ENCODE data around the gene PHIP. TPM values are rescaled to one million over a fixed set of nuclear protein-coding genes. Genes with fewer than 3 reads are reported as not detected.

The PHIP gene
- total and polyA plus RNA-seq, 2 of the 8 experiments (the other 6 are each of a cell fraction or from before 2014, with no cell fraction given), result 7.3 to 56.2 TPM

DNA sequence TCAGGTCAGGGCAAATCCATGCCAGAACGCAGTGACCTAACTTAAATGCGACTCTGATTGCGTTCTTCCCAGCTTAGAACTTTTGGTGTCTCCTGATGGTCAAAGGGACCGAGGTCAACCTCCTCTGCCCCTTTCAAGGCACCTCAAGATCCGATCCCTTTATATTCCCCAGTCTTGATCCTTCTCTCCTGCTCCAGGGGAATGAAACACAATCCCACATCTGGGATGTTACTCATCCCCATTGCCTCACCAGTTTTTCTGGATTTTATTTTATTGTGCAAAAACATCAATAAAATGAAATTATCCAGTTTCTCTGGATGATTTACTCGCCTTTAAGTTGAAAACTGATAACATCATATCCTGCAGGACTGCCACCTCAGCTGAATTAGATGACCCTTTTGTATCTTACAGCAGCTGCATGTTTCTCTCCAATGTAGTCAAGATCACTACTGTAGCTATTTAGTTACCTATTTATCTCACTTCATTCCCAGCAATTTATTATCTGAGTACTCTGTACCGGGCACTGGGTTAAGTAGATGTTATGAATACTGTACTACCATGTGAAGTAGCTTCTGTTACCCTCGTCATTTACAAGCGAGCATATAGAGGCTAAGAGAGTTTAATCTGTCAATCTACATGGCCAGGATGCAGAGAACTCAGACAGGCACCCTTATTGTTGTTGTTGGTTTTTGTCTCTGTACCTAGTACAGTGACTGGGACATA lies 166.7 kb downstream of the PHIP start (continued):
- TF ChIP-seq, protein P1, sequence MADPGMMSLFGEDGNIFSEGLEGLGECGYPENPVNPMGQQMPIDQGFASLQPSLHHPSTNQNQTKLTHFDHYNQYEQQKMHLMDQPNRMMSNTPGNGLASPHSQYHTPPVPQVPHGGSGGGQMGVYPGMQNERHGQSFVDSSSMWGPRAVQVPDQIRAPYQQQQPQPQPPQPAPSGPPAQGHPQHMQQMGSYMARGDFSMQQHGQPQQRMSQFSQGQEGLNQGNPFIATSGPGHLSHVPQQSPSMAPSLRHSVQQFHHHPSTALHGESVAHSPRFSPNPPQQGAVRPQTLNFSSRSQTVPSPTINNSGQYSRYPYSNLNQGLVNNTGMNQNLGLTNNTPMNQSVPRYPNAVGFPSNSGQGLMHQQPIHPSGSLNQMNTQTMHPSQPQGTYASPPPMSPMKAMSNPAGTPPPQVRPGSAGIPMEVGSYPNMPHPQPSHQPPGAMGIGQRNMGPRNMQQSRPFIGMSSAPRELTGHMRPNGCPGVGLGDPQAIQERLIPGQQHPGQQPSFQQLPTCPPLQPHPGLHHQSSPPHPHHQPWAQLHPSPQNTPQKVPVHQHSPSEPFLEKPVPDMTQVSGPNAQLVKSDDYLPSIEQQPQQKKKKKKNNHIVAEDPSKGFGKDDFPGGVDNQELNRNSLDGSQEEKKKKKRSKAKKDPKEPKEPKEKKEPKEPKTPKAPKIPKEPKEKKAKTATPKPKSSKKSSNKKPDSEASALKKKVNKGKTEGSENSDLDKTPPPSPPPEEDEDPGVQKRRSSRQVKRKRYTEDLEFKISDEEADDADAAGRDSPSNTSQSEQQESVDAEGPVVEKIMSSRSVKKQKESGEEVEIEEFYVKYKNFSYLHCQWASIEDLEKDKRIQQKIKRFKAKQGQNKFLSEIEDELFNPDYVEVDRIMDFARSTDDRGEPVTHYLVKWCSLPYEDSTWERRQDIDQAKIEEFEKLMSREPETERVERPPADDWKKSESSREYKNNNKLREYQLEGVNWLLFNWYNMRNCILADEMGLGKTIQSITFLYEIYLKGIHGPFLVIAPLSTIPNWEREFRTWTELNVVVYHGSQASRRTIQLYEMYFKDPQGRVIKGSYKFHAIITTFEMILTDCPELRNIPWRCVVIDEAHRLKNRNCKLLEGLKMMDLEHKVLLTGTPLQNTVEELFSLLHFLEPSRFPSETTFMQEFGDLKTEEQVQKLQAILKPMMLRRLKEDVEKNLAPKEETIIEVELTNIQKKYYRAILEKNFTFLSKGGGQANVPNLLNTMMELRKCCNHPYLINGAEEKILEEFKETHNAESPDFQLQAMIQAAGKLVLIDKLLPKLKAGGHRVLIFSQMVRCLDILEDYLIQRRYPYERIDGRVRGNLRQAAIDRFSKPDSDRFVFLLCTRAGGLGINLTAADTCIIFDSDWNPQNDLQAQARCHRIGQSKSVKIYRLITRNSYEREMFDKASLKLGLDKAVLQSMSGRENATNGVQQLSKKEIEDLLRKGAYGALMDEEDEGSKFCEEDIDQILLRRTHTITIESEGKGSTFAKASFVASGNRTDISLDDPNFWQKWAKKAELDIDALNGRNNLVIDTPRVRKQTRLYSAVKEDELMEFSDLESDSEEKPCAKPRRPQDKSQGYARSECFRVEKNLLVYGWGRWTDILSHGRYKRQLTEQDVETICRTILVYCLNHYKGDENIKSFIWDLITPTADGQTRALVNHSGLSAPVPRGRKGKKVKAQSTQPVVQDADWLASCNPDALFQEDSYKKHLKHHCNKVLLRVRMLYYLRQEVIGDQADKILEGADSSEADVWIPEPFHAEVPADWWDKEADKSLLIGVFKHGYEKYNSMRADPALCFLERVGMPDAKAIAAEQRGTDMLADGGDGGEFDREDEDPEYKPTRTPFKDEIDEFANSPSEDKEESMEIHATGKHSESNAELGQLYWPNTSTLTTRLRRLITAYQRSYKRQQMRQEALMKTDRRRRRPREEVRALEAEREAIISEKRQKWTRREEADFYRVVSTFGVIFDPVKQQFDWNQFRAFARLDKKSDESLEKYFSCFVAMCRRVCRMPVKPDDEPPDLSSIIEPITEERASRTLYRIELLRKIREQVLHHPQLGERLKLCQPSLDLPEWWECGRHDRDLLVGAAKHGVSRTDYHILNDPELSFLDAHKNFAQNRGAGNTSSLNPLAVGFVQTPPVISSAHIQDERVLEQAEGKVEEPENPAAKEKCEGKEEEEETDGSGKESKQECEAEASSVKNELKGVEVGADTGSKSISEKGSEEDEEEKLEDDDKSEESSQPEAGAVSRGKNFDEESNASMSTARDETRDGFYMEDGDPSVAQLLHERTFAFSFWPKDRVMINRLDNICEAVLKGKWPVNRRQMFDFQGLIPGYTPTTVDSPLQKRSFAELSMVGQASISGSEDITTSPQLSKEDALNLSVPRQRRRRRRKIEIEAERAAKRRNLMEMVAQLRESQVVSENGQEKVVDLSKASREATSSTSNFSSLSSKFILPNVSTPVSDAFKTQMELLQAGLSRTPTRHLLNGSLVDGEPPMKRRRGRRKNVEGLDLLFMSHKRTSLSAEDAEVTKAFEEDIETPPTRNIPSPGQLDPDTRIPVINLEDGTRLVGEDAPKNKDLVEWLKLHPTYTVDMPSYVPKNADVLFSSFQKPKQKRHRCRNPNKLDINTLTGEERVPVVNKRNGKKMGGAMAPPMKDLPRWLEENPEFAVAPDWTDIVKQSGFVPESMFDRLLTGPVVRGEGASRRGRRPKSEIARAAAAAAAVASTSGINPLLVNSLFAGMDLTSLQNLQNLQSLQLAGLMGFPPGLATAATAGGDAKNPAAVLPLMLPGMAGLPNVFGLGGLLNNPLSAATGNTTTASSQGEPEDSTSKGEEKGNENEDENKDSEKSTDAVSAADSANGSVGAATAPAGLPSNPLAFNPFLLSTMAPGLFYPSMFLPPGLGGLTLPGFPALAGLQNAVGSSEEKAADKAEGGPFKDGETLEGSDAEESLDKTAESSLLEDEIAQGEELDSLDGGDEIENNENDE (IDR thresholded peaks at IDR 0.05; ENCODE audit: insufficient replicate concordance, low read length), result no peak
- TF ChIP-seq NANOG (IDR thresholded peaks at IDR 0.05; ENCODE audit: insufficient read depth, low read depth, low read length, poor library complexity, severe bottlenecking), result no peak
- TF ChIP-seq, protein P2, sequence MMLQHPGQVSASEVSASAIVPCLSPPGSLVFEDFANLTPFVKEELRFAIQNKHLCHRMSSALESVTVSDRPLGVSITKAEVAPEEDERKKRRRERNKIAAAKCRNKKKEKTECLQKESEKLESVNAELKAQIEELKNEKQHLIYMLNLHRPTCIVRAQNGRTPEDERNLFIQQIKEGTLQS (IDR thresholded peaks at IDR 0.05; ENCODE audit: insufficient read depth, low read depth, low read length), result no peak
- TF ChIP-seq HDAC2 (IDR thresholded peaks at IDR 0.05; ENCODE audit: borderline replicate concordance in 1 of 2, low read depth in 2 of 2, low read length in 2 of 2), result no peak

All from H1 (cell line).